ENCODE measurements around the gene EGR4.

Gene EGR4

GRCh38 chr2:73297151-73297559 is 3.8 kb upstream of the EGR4 start:
- no peak overlapping the region for H3K4me3 ChIP-seq (ENCODE audit: low read depth, low read length)
- no peak for TF ChIP-seq CTCF (IDR thresholded peaks at IDR 0.05; ENCODE audit: low read depth, low read length)

- no peak for TF ChIP-seq CTCF (IDR thresholded peaks at IDR 0.05; ENCODE audit: low read depth, low read length)
- no peak overlapping the region for H3K4me3 ChIP-seq (ENCODE audit: low read depth, low read length)
Measured at GRCh38 chr2:73295751-73296400, 2.5 kb upstream of the EGR4 start.

- no peak overlapping the region for H3K4me3 ChIP-seq (ENCODE audit: low read depth, low read length)
- TF ChIP-seq CTCF (IDR thresholded peaks at IDR 0.05; ENCODE audit: low read depth, low read length) = no peak
Measured at GRCh38 chr2:73294239-73294638, 891 bp upstream of the EGR4 start.

- no peak for TF ChIP-seq CTCF (IDR thresholded peaks at IDR 0.05; ENCODE audit: low read depth, low read length)
- peak overlapping the region; percentile 51 for H3K4me3 ChIP-seq (ENCODE audit: low read depth, low read length)
Measured at GRCh38 chr2:73292906-73293533, 328 bp downstream of the EGR4 start.

GRCh38 chr2:73292316-73292905 is 937 bp downstream of the EGR4 start:
- no peak for TF ChIP-seq CTCF (IDR thresholded peaks at IDR 0.05; ENCODE audit: low read depth, low read length)
- H3K4me3 ChIP-seq (ENCODE audit: low read depth, low read length) = no peak overlapping the region

GRCh38 chr2:73291461-73292315 is 1.7 kb downstream of the EGR4 start:
- no peak for TF ChIP-seq CTCF (IDR thresholded peaks at IDR 0.05; ENCODE audit: low read depth, low read length)
- H3K4me3 ChIP-seq (ENCODE audit: low read depth, low read length) = no peak overlapping the region

All from WI38 (cell line).